Suprapubic skin (tissue), 4 donors: ENCODE measurements around the gene PDK1.

Experiments
- POLR2A ChIP-seq, 2 donors: fragments of 450-650 bp; IDR thresholded peaks; one replicate each; pipeline ENCODE4 v1.6.1; 2017; ENCODE audit warnings: antibody characterized with exemption in 2 of 2, mild to moderate bottlenecking in 2 of 2, moderate library complexity in 2 of 2
- POLR2AphosphoS5 ChIP-seq, 3 donors: sonication (generic); formaldehyde crosslinking; IDR thresholded peaks; one replicate each; pipeline ENCODE4 v1.6.1; 2017; ENCODE audit warnings: antibody characterized with exemption in 3 of 3
- TF ChIP-seq, protein P1 (sequence below), 2 donors: fragments of 200-600 bp in 1 of 2; fragments of 450-650 bp in 1 of 2; sonication (generic) in 1 of 2; IDR thresholded peaks; one replicate each; pipeline ENCODE4 v1.5.1; 2016 to 2019; ENCODE audit warnings: antibody characterized with exemption in 2 of 2, mild to moderate bottlenecking in 1 of 2, moderate library complexity in 1 of 2

DNA sequence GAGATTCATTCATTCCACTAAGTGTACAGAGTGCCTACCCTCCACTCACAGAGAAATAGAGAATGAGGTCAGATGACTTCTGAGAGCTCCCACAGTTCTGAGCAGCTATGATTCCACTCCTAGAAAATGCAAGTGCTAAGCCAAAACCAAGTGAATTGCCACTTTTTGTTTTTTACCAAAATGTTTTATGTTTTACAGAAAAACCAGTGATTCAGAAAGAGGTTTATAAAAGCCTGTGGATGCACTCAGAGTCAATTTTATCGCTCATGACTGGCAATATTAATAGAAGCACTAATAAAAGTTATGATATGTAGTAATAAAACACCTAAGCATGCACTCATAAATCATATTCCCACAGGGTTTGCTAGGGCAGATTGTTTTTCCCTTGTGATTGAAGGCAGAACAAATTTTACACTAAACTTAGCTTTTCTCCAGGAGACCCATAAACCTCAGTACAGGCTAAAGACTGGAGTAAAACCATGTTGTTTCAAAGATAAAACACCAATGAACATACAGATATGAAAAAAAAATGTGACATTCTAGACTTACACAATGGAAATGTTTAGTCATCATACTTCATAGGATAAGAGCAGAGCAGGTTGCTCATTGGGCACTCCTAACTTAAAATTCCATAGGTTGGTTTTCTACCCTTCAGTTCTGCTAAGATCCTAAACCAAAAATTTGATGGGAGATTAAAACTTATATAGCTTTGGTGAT, 67.5 kb downstream of the PDK1 start:
- TF ChIP-seq, protein P1, sequence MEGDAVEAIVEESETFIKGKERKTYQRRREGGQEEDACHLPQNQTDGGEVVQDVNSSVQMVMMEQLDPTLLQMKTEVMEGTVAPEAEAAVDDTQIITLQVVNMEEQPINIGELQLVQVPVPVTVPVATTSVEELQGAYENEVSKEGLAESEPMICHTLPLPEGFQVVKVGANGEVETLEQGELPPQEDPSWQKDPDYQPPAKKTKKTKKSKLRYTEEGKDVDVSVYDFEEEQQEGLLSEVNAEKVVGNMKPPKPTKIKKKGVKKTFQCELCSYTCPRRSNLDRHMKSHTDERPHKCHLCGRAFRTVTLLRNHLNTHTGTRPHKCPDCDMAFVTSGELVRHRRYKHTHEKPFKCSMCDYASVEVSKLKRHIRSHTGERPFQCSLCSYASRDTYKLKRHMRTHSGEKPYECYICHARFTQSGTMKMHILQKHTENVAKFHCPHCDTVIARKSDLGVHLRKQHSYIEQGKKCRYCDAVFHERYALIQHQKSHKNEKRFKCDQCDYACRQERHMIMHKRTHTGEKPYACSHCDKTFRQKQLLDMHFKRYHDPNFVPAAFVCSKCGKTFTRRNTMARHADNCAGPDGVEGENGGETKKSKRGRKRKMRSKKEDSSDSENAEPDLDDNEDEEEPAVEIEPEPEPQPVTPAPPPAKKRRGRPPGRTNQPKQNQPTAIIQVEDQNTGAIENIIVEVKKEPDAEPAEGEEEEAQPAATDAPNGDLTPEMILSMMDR (IDR thresholded peaks at IDR 0.05): no peak
- TF ChIP-seq POLR2AphosphoS5 (IDR thresholded peaks at IDR 0.05) (no peak), POLR2A (IDR thresholded peaks at IDR 0.05) (no peak)
